Endometrium (tissue), 2 donors: ENCODE data around the gene KRT12.
A peak's percentile ranks its signal among the peaks of the same experiment; 100 is the strongest.

Source experiments
- FAIRE-seq: peaks from 2 replicates; lab custom pipeline; 2012; peaks lifted over from hg19 to GRCh38; lab: Jason Lieb, UNC
- donor health status: control.
- donor health status: control.

The KRT12 gene

DNA sequence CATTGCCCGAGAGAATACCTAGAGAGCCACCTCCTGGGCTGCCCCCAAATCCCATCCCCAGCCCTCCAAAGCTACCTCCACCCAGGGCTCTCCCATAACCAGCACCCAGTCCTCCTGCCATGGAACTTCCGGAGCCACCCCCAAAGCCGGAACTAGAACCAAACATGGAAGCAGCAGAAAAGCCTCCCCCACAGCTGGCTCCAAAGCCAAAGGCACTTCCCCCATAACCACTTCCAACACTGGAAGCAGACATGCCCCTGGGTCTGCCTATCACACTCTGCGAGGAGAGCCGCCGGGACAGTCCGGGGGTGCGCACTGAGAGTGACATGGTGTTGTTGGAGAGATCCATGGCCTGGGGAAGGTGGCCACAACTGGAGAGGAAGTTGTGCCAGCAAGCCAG is at the start of gene KRT12:
Gene KRT12, minus strand, starts transcription at position 386 of the 400 bp plus-strand sequence. Its CDS starts 37 bp downstream, at position 349.
- FAIRE-seq, result no peak

DNA sequence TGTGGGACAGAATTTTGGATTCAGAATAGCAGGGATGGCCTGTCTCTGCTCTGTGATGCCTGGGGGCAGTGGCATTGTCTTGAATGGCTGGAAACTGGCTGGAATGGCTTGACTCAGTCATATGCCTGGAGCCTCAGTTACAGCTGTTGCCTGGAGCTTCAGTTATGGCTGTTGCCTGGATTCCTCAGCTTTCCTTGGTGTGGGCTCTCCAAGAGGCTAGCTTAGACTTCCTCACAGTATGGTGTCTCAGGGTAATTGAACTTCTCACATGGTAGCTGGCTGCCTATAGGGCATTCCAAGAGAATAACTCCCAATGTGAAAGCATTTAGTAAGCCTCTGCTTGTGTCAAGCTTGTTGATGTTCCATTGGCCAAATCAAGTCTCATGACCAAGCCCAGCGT is 49.3 kb upstream of the KRT12 start:
- FAIRE-seq, result no peak

DNA sequence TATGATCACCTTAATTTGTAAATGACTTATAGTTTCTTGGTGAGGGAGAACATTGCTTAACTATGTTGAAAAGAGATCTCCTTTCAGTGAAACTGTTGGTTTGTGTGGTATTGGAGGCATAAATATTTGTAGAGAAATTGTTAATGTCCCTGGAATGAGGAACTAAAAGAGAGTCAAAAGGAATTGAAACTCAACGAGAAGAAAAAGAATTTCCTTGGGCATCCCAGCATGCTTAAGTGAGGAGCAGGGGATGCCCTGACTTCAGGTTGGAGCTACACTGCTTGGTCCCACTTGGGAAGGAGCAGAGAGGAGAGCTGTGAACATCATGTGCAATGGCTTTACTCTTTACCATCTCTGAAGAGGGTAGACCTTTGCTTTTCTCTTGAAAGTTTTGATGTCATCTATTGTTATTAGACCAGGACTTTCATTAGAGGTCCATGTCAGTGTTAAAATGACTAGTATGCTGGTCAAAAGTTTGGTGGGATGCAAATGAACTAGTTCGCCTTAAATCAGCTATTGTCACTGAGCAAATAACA is 48.8 kb upstream of the KRT12 start:
- FAIRE-seq, result no peak

DNA sequence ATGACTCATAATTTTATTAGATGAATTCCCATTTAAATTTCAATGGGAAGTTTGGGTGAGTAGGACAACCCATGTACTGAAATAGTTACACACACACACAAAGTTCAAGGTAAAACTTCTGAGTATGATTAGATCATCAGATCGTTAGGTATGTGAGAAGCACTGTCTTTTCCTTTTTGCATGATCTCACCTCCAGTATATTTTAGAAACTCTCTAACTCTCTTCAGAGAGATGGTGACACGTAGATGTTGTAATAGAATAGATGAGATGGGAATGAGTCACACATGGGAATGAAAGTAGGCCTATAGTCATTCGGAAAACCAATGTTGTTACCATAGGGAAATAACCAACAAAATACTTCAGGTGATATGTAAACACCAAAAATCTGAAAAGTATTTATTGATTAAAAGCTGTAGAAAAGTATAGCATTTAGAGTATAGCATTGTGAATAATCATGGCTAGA is 48.2 kb upstream of the KRT12 start:
- no peak for FAIRE-seq

DNA sequence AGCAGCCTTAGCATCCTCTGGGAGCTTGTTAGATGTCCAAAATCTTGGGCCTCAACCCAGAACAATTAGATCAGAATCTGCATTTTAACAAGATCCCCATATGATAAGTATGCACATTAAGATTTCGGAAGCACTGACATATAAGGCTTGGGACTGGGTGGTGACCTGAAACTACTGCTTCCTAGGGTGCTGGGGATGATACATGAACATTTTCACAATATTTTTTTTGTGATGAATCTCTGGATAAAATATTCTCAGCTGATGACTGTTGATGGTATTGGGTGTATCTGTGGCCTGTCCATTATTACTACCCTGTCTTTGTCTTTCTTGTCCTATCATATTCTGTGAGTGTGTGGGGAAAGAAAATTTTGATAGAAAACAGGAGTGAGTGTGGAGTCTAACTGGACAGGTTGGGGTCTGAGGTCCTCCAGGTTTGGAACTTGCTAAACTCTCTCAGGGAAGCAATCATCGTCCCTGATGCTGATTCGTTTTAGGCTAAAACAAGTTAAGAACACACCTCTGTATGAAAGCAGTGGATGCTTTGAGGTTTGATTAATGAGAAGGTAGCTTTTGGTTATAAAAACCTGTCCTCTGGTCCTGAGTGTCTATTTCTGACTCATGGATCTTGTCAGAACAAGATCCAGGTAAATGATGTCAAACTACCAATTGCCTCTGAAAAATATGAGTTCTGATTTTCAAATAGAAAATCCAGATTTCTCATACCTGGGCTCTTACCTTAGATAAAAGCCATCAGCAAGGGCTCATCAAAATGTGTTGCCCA is 47.2 kb upstream of the KRT12 start:
- no peak for FAIRE-seq

DNA sequence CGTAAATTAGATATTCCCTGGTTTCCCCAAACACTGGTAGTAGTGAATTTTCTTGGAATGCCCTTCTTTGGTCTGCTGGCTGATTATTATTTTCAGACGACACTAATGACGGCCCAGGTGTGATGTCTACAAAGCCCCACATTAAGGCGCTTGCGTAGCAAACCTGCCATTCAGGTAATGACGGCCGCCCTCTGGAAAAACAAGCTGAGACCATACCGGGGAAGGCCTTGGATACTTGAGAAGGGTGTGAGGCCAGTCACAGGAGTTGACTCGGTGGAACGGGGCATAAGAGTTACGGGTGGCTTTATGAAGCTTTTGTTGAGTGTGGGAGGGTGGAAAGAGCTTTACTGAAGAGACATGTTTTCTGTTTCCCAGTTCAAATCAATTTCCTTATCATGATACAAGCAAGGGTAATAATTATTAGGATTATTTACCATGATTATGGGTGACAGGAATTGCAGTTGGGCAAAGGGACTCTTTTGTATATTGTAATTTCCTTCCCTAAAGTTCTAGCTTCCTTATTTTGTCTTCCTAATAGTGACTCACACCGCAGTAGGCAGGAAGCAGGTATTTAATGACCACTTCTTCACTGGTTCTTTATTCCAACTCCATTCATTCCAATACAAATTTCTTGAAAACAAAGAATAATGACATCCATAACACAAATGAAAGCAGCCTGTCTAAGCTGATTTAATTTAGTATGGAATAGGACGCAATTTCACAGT is 45.6 kb upstream of the KRT12 start:
- no peak for FAIRE-seq

DNA sequence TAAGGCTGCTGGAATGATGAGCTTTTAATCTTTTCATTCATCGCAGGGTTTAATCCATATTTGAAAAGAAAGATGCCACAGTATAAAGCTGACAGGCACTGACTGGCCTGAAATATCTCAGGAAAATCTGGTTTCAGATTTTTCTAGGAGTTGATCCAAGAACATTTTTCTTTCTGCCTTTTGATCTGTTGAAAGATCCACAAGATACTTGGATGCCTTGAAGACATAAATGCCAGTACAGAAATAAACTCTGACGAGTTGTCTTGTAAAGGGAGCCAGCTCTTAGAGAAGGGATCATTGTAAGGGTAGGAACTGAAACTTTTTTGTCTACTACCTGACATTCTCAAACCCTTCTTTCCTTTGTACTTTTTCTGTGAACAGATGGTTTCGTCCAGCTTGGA is 43.4 kb upstream of the KRT12 start:
- peak; percentile 12 for FAIRE-seq

DNA sequence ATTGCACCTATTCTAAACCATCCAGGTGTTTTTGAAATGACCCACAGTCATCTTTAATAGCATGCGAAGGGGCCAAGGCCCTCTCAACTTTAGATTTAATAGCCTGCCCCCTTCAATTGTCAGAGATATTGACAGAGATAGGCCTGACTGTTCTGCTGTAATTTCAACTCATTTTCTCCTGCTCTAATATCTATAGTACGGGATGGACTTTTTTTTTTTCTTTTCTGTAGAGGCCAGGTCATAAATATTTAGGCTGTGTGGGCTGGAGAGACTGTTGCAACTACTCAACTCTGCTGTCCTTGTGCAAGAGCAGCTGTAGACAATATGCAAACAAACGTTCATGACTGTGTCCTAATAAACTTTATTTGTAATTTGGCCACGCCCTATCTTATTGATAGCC is 42.7 kb upstream of the KRT12 start:
- FAIRE-seq, result no peak

DNA sequence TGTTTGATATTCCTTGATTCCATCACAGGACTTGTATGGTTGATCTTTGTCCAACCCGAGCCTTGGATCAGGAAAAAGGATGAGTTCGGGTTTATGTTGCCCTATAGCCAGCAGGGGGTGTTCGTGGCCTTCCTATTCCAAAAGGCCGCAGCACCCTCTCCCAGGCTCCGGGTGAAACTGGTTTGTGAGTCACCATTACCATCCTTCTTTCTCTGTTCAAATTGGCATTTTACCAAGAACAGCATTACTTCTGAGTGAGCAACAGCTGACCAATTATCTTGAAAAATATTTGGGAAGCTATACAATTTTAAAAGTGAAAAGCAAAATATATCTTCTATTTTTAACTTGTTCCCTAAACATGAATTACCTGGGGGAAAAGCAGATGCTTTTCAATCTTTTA is 42.3 kb upstream of the KRT12 start:
- peak; percentile 95 for FAIRE-seq

DNA sequence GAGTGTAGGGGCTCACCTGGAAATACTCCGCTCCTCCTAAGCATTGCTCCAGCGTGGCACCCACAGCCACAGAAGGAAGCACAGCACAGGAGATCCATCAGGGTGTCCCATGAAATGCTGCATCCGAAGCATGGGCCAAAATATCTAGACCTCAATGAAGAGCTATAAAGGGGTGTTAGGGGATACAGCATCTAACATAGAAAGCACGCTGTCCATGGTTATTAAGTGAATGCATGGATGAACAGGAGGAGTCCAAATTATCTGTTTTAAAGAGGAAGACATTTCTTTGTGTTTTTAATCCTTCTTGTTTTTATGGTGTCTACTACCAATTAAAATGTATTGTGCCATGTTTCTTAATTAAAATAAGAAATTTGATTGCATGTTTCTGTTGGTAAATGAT is 39.6 kb upstream of the KRT12 start:
- FAIRE-seq, result no peak

DNA sequence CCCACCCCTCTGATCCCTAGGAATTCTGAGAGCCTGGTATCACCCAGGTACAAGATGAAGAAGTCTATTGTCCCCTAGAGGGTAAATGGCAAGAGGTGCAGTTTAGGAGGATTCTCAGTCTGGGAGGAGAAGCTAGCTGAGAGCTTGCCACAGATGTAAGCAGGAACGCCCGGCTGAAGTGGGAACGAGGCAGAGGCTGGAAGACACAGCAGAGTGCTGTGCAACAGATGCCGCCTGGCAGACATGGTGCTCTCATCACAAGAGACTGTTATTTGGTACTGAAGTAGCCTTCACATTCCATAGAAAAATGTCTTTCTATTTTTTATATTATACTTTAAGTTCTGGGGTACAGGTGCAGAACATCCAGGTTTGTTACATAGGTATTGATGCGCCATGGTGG is 38.3 kb upstream of the KRT12 start:
- FAIRE-seq, result no peak

DNA sequence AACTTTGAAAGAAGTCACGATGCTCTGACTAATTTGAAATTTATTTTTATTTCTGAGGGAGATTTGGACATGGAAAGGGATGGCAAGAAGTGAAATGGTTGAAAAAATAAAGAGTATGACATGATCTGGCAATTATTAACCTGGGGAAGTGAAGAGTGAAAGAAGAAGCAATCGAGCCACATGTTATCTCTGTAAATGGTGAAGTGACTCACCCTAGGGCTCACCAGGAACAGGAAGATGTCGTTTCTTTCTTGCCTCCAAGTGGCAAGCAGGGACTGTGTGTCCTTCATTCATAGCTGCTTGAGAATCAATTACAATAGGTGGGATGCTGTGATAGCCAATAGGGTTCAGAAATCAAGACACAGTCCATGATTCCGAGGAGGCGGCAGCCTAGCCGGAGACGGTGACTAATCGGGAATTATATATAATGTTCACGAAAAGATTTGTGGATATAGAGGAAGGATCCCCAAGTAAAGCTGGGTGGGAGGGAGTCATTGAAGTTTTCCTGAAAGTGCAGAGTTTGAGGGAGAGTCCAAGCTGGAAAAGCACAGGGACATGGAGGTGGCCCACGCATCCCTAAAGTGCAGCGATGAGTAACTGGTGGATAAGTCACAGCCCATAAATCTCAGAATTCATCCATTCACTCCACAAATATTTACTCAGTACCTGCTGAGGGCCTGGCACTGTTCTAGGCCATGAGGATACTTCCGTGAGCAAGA is 36.3 kb upstream of the KRT12 start:
- FAIRE-seq, result no peak

DNA sequence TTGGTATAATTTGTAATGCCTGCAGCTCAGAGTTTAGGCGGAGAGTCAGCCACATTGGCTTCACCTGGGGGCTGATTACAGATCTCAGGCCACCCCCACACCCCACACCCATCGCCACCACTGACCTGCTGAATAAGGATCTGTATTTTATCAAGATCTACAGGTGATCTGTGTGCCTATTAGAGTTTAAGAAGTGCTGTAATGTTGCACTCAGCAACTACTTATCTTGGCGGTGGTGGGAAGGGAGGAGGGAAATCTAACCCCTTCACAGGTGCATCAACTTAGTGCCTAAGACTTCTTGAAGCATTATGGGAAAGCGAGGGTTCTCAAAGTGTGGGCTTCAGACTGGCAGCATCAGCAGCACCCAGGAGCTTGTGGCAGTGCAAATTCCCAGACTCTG is 35.5 kb upstream of the KRT12 start:
- FAIRE-seq, result no peak

DNA sequence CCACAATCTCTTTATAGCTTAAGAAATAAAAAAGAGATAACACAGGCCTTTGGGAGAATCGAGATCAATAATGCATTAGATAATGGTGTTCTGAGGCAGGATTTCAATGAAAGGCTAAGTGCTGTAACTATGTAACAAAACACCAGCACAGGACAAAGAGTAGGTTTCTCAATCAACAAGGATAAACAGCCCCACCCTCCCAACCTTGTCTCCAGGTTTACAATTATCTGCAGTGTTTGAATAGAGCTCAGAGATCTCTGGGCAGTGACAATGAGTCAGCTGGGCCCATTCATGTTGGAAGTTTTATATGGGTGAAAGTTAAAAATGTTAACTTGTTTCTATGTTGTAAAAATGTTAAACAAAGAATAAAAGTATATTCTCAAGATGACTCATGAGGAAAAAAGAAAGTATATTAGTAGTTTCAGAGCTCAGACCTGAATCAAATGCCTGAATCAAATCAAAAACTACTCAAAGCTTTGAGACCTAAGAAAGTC is 35.0 kb upstream of the KRT12 start:
- no peak for FAIRE-seq

DNA sequence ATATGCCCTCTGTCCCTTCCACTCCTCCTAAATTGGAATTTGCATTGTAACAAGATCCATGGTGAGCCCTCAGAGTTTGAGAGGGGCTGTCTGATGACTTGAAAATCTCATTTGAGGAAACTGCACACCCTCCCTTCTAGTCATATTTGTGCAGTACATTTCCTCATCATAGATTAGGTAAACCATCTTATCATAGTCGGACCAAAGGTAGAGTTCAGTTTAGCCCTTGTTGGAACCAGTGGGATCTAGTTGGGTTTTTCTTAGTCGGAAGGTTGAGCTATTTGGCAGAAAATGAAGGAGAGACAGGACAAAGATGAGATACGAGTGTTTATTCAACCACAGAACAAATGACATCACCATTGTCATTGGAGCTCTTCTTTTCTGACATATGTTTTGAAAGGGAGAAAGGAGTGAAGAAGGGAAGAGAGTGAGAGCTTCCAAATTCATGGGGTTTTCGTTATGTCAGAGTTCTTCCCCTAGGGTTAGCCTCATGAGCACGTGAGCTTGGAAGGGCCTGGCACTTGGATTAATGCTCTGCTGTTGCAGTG is 33.9 kb upstream of the KRT12 start:
- FAIRE-seq, result no peak

DNA sequence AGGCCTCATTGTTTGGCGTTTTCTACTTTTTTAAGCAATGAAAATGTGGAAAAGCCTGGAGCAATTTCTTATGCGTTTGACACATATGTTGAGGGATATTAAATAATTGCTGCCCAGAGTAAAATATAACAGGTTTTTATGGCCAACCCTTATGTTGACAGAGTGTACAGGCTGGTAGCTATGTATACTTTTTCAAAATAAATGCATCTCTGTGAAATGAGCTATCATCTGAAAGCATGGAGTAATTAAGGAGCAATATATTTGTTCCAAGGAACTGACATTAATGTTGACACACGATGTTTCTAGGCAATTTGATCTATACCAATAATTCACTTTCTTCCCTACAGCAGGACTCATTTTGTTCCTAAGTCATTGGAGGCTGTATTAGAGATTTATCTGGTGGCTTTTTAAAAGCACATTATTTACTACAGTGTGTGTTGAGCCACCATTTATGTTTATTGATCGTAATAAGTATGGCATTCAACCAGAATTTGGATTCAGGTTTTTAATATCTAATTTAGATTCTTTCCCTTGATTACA is 30.0 kb upstream of the KRT12 start:
- no peak for FAIRE-seq

DNA sequence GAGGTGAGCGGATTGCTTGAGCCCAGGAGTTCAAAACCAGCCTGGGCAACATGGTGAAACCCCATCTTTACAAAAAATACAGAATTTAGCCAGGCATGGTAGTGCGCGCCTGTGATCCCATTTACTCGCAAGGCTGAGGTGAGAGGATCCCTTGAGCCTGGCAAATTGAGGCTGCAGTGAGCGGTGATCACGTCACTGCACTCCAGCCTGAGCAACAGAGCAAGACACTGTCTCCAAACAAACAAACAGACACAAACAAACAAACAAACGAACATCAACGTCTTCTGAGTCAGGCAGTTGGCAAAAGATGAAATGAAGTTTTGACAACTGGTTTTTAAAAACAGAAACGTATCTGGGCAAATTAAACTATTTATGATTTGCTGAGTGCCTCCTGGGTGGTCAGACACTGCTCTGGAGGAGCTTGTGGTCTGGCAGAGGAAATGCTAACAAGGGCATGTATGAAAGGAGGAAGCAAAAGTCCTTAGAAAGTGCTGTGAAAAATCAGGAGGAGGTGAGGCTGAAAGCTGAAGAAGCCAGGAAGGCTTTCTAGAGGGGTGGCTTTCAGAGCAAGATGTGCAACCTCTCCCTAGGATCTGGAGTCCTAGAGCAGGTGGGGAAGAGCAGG is 28.2 kb upstream of the KRT12 start:
- no peak for FAIRE-seq

DNA sequence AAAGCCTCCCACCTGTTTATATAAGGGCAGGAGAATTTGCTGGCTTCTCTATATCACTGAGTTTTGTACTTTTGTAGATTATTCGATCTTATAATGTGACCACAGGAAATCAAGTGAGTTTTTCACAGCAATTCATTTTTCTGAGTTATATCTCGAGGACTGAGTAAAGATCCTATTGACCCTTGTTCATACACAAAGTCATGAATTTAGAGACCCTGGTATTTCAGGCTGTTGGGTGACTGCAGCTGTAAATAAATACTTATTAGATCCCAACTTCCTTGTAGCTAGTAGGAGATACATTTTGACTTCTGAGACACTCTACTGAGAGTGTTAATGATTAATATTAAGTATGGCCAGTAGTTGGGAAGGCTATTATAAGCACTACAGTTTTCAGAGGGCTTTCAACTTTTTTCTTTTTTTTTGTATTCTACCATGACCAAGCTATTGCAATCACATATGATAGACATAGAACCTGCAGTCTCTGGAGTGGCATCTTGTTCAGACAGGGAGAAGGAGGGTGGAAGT is 21.2 kb upstream of the KRT12 start:
- no peak for FAIRE-seq

DNA sequence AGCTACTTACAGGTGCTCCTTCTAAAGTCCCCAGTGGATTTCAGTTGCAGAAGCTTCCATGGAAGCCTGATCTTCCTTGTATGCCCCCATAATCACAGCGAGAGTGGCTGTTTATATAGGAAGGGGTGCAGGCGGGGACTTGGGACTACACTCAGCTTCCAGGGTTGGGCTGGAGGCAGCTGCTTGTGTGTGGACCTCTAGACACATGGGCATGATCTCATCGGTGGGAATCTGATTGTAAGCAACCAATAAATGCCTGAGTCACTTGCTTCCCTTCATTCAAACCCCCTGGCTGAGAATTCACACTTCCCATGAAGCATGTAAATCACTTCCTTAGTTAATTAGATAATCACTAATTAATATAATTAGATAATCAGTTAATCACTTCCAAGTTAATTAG is 19.1 kb upstream of the KRT12 start:
- no peak for FAIRE-seq

DNA sequence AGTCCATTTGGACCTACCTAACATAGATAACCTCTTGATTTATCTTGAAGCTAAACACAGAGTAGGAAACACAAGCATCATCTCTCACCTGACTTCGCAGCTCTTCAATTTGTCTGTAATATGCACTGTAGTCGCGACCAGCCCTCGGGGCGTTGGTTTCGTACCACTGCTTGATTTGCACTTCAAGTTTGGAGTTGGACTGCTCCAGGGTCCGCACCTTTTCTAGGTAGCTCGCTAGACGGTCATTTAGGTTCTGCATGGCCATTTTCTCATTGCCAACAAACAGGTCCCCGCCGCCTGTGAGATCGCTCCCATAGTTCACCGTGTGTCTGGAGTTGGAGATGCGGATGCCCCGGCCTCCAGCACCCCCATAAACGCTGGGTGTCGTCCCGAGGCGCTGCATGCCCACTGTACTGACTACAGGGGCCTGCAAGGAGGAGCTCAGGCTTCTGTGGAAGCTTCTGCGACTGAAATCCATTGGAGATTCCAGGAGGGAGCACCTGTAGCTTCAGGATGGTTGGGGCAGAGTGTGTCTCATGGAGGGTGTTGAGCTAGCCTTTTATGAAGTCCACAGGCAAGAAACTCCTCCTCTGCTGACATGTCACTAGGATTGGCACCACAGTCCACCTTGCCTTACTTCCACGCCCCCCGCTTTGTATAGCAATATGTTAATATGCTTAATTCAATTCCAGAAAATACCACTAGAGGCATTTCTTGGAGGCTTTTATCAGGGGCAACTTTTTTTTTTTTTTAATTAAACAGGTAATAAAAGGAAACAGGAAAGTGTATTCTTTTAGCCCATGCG is 17.9 kb upstream of the KRT12 start, which contains the start of gene KRT20:
Gene KRT20, minus strand, starts transcription at position 535 of the 805 bp plus-strand sequence. Its CDS starts 57 bp downstream, at position 478.
- FAIRE-seq, result no peak
